GM06990 (cell line): ENCODE data around the gene RHOT2.
A peak's percentile ranks its signal among the peaks of the same experiment; 100 is the strongest.
"Not testable (repeated sequence)": the region's sequence is repeated elsewhere in the genome, so short reads cannot be mapped to it uniquely, and the experiment has no call there.

Experiments used
- DNase-seq: peaks from one replicate; pipeline ENCODE4 v3.0.0-alpha.2; 2011; ENCODE audit not compliant: insufficient read length; ENCODE audit errors: extremely low read depth
- H3K27me3 ChIP-seq: replicated peaks from 2 replicates; pipeline ENCODE4 v1.6.0; 2011; ENCODE audit warnings: low read length; ENCODE audit not compliant: control insufficient read depth, insufficient read depth
- H3K36me3 ChIP-seq: 2 replicates; pipeline ENCODE4 v1.5.1; 2011; ENCODE audit warnings: low read length; ENCODE audit not compliant: control insufficient read depth, insufficient read depth
- H3K4me3 ChIP-seq: replicated peaks from 2 replicates; pipeline ENCODE4 v1.5.1; 2011; ENCODE audit warnings: low read depth, mild to moderate bottlenecking, control low read depth, low read length
- TF ChIP-seq, protein P1 (sequence below): IDR thresholded peaks from 2 replicates; pipeline ENCODE4 v1.5.1; 2011; ENCODE audit warnings: low read length, control low read depth, mild to moderate bottlenecking, inconsistent platforms; ENCODE audit not compliant: insufficient read depth, poor library complexity, severe bottlenecking

RHOT2 gene

GRCh38 chr16:711084-711483, 43.2 kb downstream of the RHOT2 start:
- peaks cover 2% of the 10 kb centered on the region for H3K27me3 ChIP-seq
- H3K36me3 ChIP-seq: no peaks in the 10 kb centered on the region
- DNase-seq: no peak
- no peak overlapping the region for H3K4me3 ChIP-seq
- TF ChIP-seq, protein P1, sequence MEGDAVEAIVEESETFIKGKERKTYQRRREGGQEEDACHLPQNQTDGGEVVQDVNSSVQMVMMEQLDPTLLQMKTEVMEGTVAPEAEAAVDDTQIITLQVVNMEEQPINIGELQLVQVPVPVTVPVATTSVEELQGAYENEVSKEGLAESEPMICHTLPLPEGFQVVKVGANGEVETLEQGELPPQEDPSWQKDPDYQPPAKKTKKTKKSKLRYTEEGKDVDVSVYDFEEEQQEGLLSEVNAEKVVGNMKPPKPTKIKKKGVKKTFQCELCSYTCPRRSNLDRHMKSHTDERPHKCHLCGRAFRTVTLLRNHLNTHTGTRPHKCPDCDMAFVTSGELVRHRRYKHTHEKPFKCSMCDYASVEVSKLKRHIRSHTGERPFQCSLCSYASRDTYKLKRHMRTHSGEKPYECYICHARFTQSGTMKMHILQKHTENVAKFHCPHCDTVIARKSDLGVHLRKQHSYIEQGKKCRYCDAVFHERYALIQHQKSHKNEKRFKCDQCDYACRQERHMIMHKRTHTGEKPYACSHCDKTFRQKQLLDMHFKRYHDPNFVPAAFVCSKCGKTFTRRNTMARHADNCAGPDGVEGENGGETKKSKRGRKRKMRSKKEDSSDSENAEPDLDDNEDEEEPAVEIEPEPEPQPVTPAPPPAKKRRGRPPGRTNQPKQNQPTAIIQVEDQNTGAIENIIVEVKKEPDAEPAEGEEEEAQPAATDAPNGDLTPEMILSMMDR: no peak

GRCh38 chr16:711548-712320, 43.8 kb downstream of the RHOT2 start:
- peak; percentile 77 for DNase-seq
- H3K36me3 ChIP-seq: no peaks in the 10 kb centered on the region
- H3K4me3 ChIP-seq: no peak overlapping the region
- TF ChIP-seq, protein P1: peak; percentile 93
- peaks cover 2% of the 10 kb centered on the region for H3K27me3 ChIP-seq

GRCh38 chr16:712740-713250, 44.9 kb downstream of the RHOT2 start:
- H3K4me3 ChIP-seq, DNase-seq, H3K36me3 ChIP-seq, H3K27me3 ChIP-seq: not testable (repeated sequence)

DNA sequence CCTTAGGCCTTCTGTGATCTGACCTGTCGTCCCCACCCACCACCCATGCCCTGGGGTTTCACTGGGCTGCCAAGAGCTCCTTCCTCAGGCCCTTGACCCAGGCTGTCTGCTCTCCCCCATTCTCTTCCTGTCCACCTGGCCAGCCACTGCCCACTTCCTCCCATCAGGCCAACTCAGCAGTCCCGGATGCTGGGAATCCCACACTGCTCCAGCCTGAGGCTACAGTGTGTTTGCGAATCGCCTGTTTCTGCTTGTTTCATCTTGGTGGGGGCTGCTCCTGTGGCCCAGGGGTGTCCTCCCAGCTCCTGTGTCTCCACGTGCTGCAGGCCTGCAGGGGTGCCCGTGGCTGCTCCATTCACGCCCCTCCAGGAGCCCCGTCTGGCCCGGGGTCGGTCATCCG, 46.1 kb downstream of the RHOT2 start:
- no peak for DNase-seq
- Histone ChIP-seq H3K27me3 (peaks cover 2% of the 10 kb centered on the region; the same call in 1 of the 2 replicates), H3K36me3 (no peaks in the 10 kb centered on the region), H3K4me3 (no peak overlapping the region)
- TF ChIP-seq, protein P1: no peak

- Histone ChIP-seq H3K36me3 (no peaks in the 10 kb centered on the region), H3K27me3 (peaks cover 2% of the 10 kb centered on the region; the same call in 1 of the 2 replicates), H3K4me3 (peak within 1 kb of the TSS; percentile 58)
- TF ChIP-seq, protein P1: no peak
- DNase-seq: peak; percentile 86
Measured at GRCh38 chr16:714558-715476, 46.9 kb downstream of the RHOT2 start, which contains the start of gene METRN. Gene METRN, plus strand, starts transcription at chr16:715118. Its CDS starts 172 bp downstream, at chr16:715290.
